PC-9 (cell line): ENCODE data around the gene CYS1. TPM values are rescaled to one million over a fixed set of nuclear protein-coding genes. Genes with fewer than 3 reads are reported as not detected.
A peak's percentile ranks its signal among the peaks of the same experiment; 100 is the strongest.

Source experiments
- Bru-seq: library from RNA; stranded (reverse); fragments of 400-500 nt; gene quantifications from one replicate; lab custom pipeline; 2021; lab: Mats Ljungman, UMichigan
- BruChase-seq, 2 experiments: library from RNA; stranded (reverse); fragments of 400-500 nt; gene quantifications; one replicate each; lab custom pipeline; 2021; lab: Mats Ljungman, UMichigan
- BruUV-seq: library from RNA; stranded (reverse); fragments of 400-500 nt; replicated peaks from 2 replicates; lab custom pipeline; 2021; lab: Mats Ljungman, UMichigan
- CTCF ChIA-PET: fragments of 300-600 bp; sonication (Branson Sonifier 250); formaldehyde crosslinking; loops from one replicate; lab custom pipeline; 2022; ENCODE audit warnings: antibody characterized with exemption; lab: Charles Lee
- POLR2A ChIA-PET: fragments of 300-600 bp; sonication (Branson Sonifier 250); formaldehyde crosslinking; loops from one replicate; lab custom pipeline; 2022; ENCODE audit warnings: antibody characterized with exemption; ENCODE audit not compliant: unreplicated experiment; lab: Charles Lee
- DNase-seq, 2 experiments: peaks; one replicate each; pipeline versions ENCODE4 v3.0.0 to v3.0.0-alpha.2; 2015 to 2022; ENCODE audit warnings: mixed read lengths in 1 of 2
- H2AFZ ChIP-seq: fragments of 200-600 bp; sonication (generic); 2 replicates; pipeline ENCODE4 v1.8.1; 2017; ENCODE audit warnings: antibody characterized with exemption
- H3F3A ChIP-seq: fragments of 200-600 bp; sonication (generic); 2 replicates; pipeline ENCODE4 v1.8.1; 2017; ENCODE audit warnings: antibody characterized with exemption, mild to moderate bottlenecking, low read depth; ENCODE audit not compliant: insufficient read depth
- H3K27ac ChIP-seq: fragments of 200-600 bp; sonication (generic); 2 replicates; pipeline ENCODE4 v1.6.1; 2016; ENCODE audit warnings: mixed run types
- H3K27me3 ChIP-seq: fragments of 200-600 bp; sonication (generic); 2 replicates; pipeline ENCODE4 v1.6.1; 2016; ENCODE audit warnings: low read depth, mixed run types; ENCODE audit not compliant: insufficient read depth
- H3K36me3 ChIP-seq: fragments of 200-600 bp; sonication (generic); 2 replicates; pipeline ENCODE4 v1.6.1; 2016; ENCODE audit warnings: low read depth, mixed run types
- H3K4me1 ChIP-seq: fragments of 200-600 bp; sonication (generic); replicated peaks from 2 replicates; pipeline ENCODE4 v1.6.1; 2016; ENCODE audit warnings: mixed run types; ENCODE audit not compliant: insufficient read depth
- H3K4me2 ChIP-seq: fragments of 200-600 bp; sonication (generic); 2 replicates; pipeline ENCODE4 v1.6.1; 2017; ENCODE audit warnings: mixed run types
- H3K4me3 ChIP-seq: fragments of 200-600 bp; sonication (generic); 2 replicates; pipeline ENCODE4 v1.6.1; 2016; ENCODE audit warnings: mixed run types
- H3K79me2 ChIP-seq: fragments of 200-600 bp; sonication (generic); 2 replicates; pipeline ENCODE4 v1.6.1; 2017; ENCODE audit warnings: low read depth, mixed run types
- H3K9me2 ChIP-seq: fragments of 200-600 bp; sonication (generic); 2 replicates; pipeline ENCODE4 v1.8.1; 2017; ENCODE audit warnings: mild to moderate bottlenecking; ENCODE audit not compliant: insufficient read depth
- H3K9me3 ChIP-seq: fragments of 200-600 bp; sonication (generic); 2 replicates; pipeline ENCODE4 v1.8.1; 2016; ENCODE audit warnings: low read depth; ENCODE audit not compliant: insufficient read depth
- H4K20me1 ChIP-seq: fragments of 200-600 bp; sonication (generic); 2 replicates; pipeline ENCODE4 v1.8.1; 2017; ENCODE audit not compliant: insufficient read depth
- EZH2 ChIP-seq: fragments of 200-600 bp; sonication (generic); IDR thresholded peaks from 2 replicates; pipeline ENCODE4 v1.8.0; 2017; ENCODE audit warnings: antibody characterized with exemption, low read depth
- intact Hi-C: fragments of 100-400 bp; cut with micrococcal nuclease; formaldehyde crosslinking; loops from one replicate; pipeline ENCODE4 v1.10.0; 2022; ENCODE audit not compliant: unreplicated experiment
- long read RNA-seq: library from polyadenylated mRNA; stranded (forward); transcript quantifications from one replicate; pipeline ENCODE4 v2.0.0, GENCODE V29; 2022
- total RNA-seq: library from RNA; stranded (reverse); gene quantifications from 2 replicates; pipeline ENCODE4 v1.2.3, GENCODE V29; 2021
- TF ChIP-seq, protein P1 (sequence below): fragments of 200-600 bp; sonication (generic); conservative IDR thresholded peaks from 2 replicates; pipeline ENCODE4 v1.6.1; 2017; ENCODE audit warnings: mixed run types, antibody characterized with exemption, mild to moderate bottlenecking, moderate library complexity

The CYS1 gene, protein sequence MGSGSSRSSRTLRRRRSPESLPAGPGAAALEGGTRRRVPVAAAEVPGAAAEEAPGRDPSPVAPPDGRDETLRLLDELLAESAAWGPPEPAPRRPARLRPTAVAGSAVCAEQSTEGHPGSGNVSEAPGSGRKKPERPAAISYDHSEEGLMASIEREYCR
- total RNA-seq (0.43 and 0.61 TPM in 2 replicates), Bru-seq, nascent RNA (percentile 16 among the genes with signal in this experiment), BruChase-seq, experiment 1, labeled RNA remaining after a 2-hour chase (percentile 18 among the genes with signal in this experiment), BruChase-seq, experiment 2, labeled RNA remaining after a 6-hour chase (percentile 17 among the genes with signal in this experiment)
- long read RNA-seq, partial matches to known transcripts, result 0 of 6 reads
- long read RNA-seq, other reads (novel, unspliced or antisense), result 4 of 6 reads

DNA sequence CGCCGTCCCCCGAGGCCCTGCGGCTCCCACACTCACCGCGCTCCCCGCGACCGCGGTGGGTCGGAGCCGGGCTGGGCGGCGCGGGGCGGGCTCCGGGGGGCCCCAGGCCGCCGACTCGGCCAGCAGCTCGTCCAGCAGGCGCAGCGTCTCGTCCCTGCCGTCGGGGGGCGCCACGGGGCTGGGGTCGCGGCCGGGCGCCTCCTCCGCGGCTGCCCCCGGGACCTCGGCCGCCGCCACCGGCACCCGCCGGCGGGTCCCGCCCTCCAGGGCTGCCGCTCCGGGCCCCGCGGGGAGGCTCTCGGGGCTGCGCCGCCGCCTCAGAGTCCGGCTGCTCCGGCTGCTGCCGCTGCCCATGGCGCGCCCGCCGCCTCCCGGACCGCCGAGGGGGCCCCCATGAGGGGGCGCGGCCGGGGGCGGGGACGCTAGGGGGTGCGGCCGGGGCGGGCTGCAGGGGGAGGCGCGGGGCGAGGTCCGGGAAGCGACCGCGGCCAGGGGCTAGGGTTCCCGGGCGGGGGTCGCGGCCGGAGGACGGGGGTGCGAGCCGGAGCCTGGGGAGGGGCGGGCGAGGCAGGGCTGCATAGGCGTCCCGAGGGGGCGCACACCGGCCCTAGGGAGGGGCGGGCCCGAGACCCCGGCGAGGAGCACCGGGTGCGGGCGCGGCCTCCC lies at the start of gene CYS1:
Gene CYS1 (minus strand): TSS at position 542 of the 666 bp plus-strand sequence. CDS start 188 bp downstream, at position 354.
- no peaks in the 10 kb centered on the region for H3K9me3 ChIP-seq
- DNase-seq, result peak in 1 of 2 experiments; percentile 51
- POLR2A ChIA-PET, result no interaction called here
- H3K27me3 ChIP-seq, result peaks cover 44% of the 10 kb centered on the region
- peak within 1 kb of the TSS; percentile 57; the same call in 1 of the 2 replicates for H3K4me3 ChIP-seq
- H3K27ac ChIP-seq, result no peak within 1 kb of the TSS
- peak within 1 kb of the TSS; percentile 57; the same call in 1 of the 2 replicates for H2AFZ ChIP-seq
- peaks cover 17% of the 10 kb centered on the region for H3F3A ChIP-seq
- no peaks in the 10 kb centered on the region for H4K20me1 ChIP-seq
- H3K79me2 ChIP-seq, result no peaks in the 10 kb centered on the region
- CTCF ChIA-PET, result no interaction called here
- H3K4me1 ChIP-seq, result 0 out of 2 replicates have a peak, but pooled peaks cover 5% of the 10 kb centered on the region
- H3K36me3 ChIP-seq, result no peaks in the 10 kb centered on the region
- no TSS peak for BruUV-seq
- TF ChIP-seq, protein P1, sequence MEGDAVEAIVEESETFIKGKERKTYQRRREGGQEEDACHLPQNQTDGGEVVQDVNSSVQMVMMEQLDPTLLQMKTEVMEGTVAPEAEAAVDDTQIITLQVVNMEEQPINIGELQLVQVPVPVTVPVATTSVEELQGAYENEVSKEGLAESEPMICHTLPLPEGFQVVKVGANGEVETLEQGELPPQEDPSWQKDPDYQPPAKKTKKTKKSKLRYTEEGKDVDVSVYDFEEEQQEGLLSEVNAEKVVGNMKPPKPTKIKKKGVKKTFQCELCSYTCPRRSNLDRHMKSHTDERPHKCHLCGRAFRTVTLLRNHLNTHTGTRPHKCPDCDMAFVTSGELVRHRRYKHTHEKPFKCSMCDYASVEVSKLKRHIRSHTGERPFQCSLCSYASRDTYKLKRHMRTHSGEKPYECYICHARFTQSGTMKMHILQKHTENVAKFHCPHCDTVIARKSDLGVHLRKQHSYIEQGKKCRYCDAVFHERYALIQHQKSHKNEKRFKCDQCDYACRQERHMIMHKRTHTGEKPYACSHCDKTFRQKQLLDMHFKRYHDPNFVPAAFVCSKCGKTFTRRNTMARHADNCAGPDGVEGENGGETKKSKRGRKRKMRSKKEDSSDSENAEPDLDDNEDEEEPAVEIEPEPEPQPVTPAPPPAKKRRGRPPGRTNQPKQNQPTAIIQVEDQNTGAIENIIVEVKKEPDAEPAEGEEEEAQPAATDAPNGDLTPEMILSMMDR, result no peak
- TF ChIP-seq EZH2, result no peak
- H3K9me2 ChIP-seq, result no peaks in the 10 kb centered on the region
- H3K4me2 ChIP-seq, result peak within 1 kb of the TSS; percentile 85
- intact Hi-C loops, result no loop called here

DNA sequence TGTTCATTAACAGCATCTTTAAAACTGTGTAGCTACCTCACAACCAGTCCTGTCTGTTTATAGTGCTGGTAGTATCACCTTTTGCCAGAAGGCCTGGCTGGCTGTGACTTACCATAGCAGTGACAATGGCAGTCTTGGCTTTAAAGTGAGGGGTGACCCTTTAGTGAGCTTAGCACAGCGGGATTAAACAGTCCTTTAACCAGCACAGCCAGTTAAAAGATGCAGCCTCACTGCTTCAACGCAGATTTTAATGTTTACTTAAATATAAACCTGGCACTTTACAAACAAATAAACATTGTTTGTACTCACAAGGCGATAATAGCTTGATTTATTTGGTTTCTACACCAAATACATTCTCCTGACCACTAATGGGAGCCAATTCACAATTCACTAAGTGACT lies 49.3 kb upstream of the CYS1 start:
- peaks cover 71% of the 10 kb centered on the region for H3F3A ChIP-seq
- H2AFZ ChIP-seq, result no peak overlapping the region
- peaks cover 30% of the 10 kb centered on the region for H3K79me2 ChIP-seq
- CTCF ChIA-PET, result interaction anchor here (0.8 to 1.3 kb wide), 2 partner anchors 279 to 280 kb away, joined by 5 to 11 read pairs; no protein-coding TSS in a partner anchor
- peaks cover 47% of the 10 kb centered on the region for H3K36me3 ChIP-seq
- H3K27me3 ChIP-seq, result no peaks in the 10 kb centered on the region
- no peaks in the 10 kb centered on the region for H3K9me2 ChIP-seq
- TF ChIP-seq EZH2, result no peak
- TF ChIP-seq, protein P1, result no peak
- intact Hi-C loops, result no loop called here
- 0 out of 2 replicates have a peak, but pooled peaks cover 5% of the 10 kb centered on the region for H4K20me1 ChIP-seq
- no peaks in the 10 kb centered on the region for H3K9me3 ChIP-seq
- H3K4me1 ChIP-seq, result peaks cover 6% of the 10 kb centered on the region; the same call in 1 of the 2 replicates
- no peak overlapping the region for H3K4me2 ChIP-seq
- DNase-seq, result no peak
- POLR2A ChIA-PET, result no interaction called here
- no TSS peak for BruUV-seq
- H3K4me3 ChIP-seq, result no peak overlapping the region
- H3K27ac ChIP-seq, result no peak overlapping the region

DNA sequence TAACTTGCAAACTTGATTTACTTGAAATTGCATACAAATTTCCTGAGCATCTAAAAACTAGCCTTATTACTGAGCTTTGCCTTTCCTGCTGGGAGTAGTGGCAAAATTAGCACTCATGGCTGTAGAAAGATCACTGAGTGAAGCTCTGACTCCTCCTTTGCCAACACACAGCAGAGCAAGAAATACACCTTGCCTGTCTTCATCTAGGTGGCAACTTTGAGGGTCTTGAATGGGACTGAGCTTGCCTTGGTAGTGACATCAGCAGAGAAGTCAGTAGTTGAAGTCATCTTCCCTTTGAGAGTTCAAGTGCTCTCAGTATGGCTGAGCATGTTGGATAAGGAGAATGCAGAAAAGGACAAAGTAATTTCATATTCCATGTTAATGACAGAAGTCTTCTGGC lies 48.2 kb upstream of the CYS1 start:
- Histone ChIP-seq H3K27ac (no peak overlapping the region), H4K20me1 (0 out of 2 replicates have a peak, but pooled peaks cover 9% of the 10 kb centered on the region), H3K4me3 (no peak overlapping the region), H3K27me3 (no peaks in the 10 kb centered on the region), H3F3A (peaks cover 72% of the 10 kb centered on the region), H3K36me3 (peaks cover 47% of the 10 kb centered on the region), H3K4me1 (peaks cover 16% of the 10 kb centered on the region), H3K79me2 (peaks cover 40% of the 10 kb centered on the region), H3K9me2 (no peaks in the 10 kb centered on the region), H2AFZ (no peak overlapping the region), H3K4me2 (no peak overlapping the region), H3K9me3 (no peaks in the 10 kb centered on the region)
- no peak for DNase-seq
- intact Hi-C loops, result no loop called here
- POLR2A ChIA-PET, result no interaction called here
- no TSS peak for BruUV-seq
- CTCF ChIA-PET, result no interaction called here
- no peak for TF ChIP-seq EZH2
- TF ChIP-seq, protein P1, result no peak
